Measurements from ENCODE around the gene CPLX3. TPM values are rescaled to one million over a fixed set of nuclear protein-coding genes. Genes with fewer than 3 reads are reported as not detected.

Gene CPLX3
- total and polyA plus RNA-seq, 2 of the 8 experiments (the other 6 are each of a cell fraction or from before 2014, with no cell fraction given): 0.17 TPM; not detected in 1

GRCh38 chr15:74829486-74829885 is 3.1 kb downstream of the CPLX3 start (continued):
- TF ChIP-seq CHD2 (IDR thresholded peaks at IDR 0.05; ENCODE audit: low read length) (no peak), MAX (IDR thresholded peaks at IDR 0.05) (no peak)

Data from H1 (cell line).